ENCODE results near the gene CFP. TPM values are rescaled to one million over a fixed set of nuclear protein-coding genes. Genes with fewer than 3 reads are reported as not detected.

The CFP gene
- total and polyA plus RNA-seq, 2 experiments from 2014 or later, result 0.17 to 0.23 TPM

- TF ChIP-seq EZH2 (IDR thresholded peaks at IDR 0.05; ENCODE audit: borderline replicate concordance) (no peak), CTCF (IDR thresholded peaks at IDR 0.05; ENCODE audit: poor library complexity) (no peak), EZH2phosphoT487 (IDR thresholded peaks at IDR 0.05; ENCODE audit: low read depth, severe bottlenecking, unreplicated experiment) (no peak)
These were observed 43.5 kb downstream of the CFP start for GRCh38 chrX:47586043-47586787.

DNA sequence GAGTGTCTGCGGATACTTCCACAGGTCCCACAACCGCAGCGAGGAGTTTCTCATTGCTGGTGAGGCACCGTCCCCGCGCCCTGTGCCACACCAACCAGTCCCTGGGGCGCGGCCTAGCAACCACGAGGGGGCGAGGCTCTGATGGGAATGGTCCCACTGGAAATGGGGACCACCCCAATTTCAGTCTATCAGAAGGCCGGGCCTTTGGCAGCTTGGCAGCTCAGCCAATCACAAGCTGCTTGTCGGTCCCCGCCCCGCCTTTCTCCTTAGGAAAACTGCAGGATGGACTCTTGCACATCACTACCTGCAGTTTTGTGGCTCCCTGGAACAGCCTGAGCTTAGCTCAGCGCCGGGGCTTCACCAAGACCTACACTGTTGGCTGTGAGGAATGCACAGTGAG lies 44.5 kb downstream of the CFP start:
- Histone ChIP-seq H3K9me2 (replicated peaks; ENCODE audit: insufficient read depth) (no peaks in the 10 kb centered on the region), H3K4me3 (no peak overlapping the region), H3K27me3 (no peaks in the 10 kb centered on the region), H4K20me1 (ENCODE audit: insufficient read depth, poor library complexity, severe bottlenecking) (no peaks in the 10 kb centered on the region), H3K36me3 (replicated peaks; ENCODE audit: insufficient read depth, low read depth) (no peaks in the 10 kb centered on the region), H3K4me1 (ENCODE audit: insufficient read depth) (peaks cover 4% of the 10 kb centered on the region), H3K9me3 (ENCODE audit: low read depth) (no peaks in the 10 kb centered on the region), H3K4me2 (no peak overlapping the region), H3K27ac (no peak overlapping the region), H3K79me2 (peaks cover 2% of the 10 kb centered on the region), H2AFZ (no peak overlapping the region)
- TF ChIP-seq CTCF (IDR thresholded peaks at IDR 0.05; ENCODE audit: poor library complexity), result no peak
- peak; percentile 3 for DNase-seq (ENCODE audit: low spot score)
- 87% methylated on average over 16 of the region's 16 CpGs for WGBS (ENCODE audit: low lambda C conversion rate, missing lambda C conversion rate)

More at GRCh38 chrX:47586043-47586787, 43.5 kb downstream of the CFP start:
- no peaks in the 10 kb centered on the region for H3K9me2 ChIP-seq (replicated peaks; ENCODE audit: insufficient read depth)
- H3K79me2 ChIP-seq, result peaks cover 2% of the 10 kb centered on the region
- DNase-seq (ENCODE audit: low spot score), result no peak
- H3K4me3 ChIP-seq, result no peak overlapping the region
- no peak overlapping the region for H2AFZ ChIP-seq
- no peaks in the 10 kb centered on the region for H3K9me3 ChIP-seq (ENCODE audit: low read depth)
- no peaks in the 10 kb centered on the region for H4K20me1 ChIP-seq (ENCODE audit: insufficient read depth, poor library complexity, severe bottlenecking)
- 80% methylated on average over 10 of the region's 11 CpGs for WGBS (ENCODE audit: low lambda C conversion rate, missing lambda C conversion rate)
- peaks cover 4% of the 10 kb centered on the region for H3K4me1 ChIP-seq (ENCODE audit: insufficient read depth)
- H3K27me3 ChIP-seq, result no peaks in the 10 kb centered on the region
- no peak overlapping the region for H3K27ac ChIP-seq
- H3K4me2 ChIP-seq, result no peak overlapping the region
- no peaks in the 10 kb centered on the region for H3K36me3 ChIP-seq (replicated peaks; ENCODE audit: insufficient read depth, low read depth)

GRCh38 chrX:47584714-47585113 lies 45.0 kb downstream of the CFP start:
- no peak for DNase-seq (ENCODE audit: low spot score)
- Histone ChIP-seq H2AFZ (no peak overlapping the region), H4K20me1 (ENCODE audit: insufficient read depth, poor library complexity, severe bottlenecking) (no peaks in the 10 kb centered on the region), H3K4me2 (peak overlapping the region; percentile 66), H3K9me3 (ENCODE audit: low read depth) (no peaks in the 10 kb centered on the region), H3K36me3 (replicated peaks; ENCODE audit: insufficient read depth, low read depth) (no peaks in the 10 kb centered on the region), H3K27me3 (no peaks in the 10 kb centered on the region), H3K27ac (no peak overlapping the region), H3K4me1 (ENCODE audit: insufficient read depth) (peaks cover 4% of the 10 kb centered on the region), H3K4me3 (no peak overlapping the region), H3K9me2 (replicated peaks; ENCODE audit: insufficient read depth) (no peaks in the 10 kb centered on the region), H3K79me2 (peaks cover 2% of the 10 kb centered on the region)
- no peak for TF ChIP-seq CTCF (IDR thresholded peaks at IDR 0.05; ENCODE audit: poor library complexity)
- TF ChIP-seq EZH2phosphoT487 (IDR thresholded peaks at IDR 0.05; ENCODE audit: low read depth, severe bottlenecking, unreplicated experiment), result no peak
- no peak for TF ChIP-seq EZH2 (IDR thresholded peaks at IDR 0.05; ENCODE audit: borderline replicate concordance)
- WGBS (ENCODE audit: low lambda C conversion rate, missing lambda C conversion rate), result 77% methylated on average over 6 of the region's 6 CpGs

All from hepatocyte (in vitro differentiated cells).